GM10248 (cell line): ENCODE measurements around the gene SOCS6.

Source experiments
- CTCF ChIA-PET: fragments of 300-600 bp; sonication (Branson Sonifier 250); formaldehyde crosslinking; extraction: SDS; loops from one replicate; lab custom pipeline; 2021; ENCODE audit warnings: antibody characterized with exemption; lab: Yijun Ruan, JAX
- POLR2A ChIA-PET: fragments of 350-650 bp; sonication (Branson Sonifier 250); formaldehyde crosslinking; extraction: SDS; loops from one replicate; lab custom pipeline; 2020; ENCODE audit warnings: antibody characterized with exemption; lab: Yijun Ruan, JAX
- DNase-seq: peaks from one replicate; pipeline ENCODE4 v3.0.0; 2012; ENCODE audit errors: extremely low spot score
- TF ChIP-seq, protein P1 (sequence below): IDR thresholded peaks from 2 replicates; pipeline ENCODE4 v1.5.1; 2012; ENCODE audit warnings: mild to moderate bottlenecking, low read depth; ENCODE audit errors: extremely low read depth, missing control alignments, control extremely low read depth

SOCS6 gene

DNA sequence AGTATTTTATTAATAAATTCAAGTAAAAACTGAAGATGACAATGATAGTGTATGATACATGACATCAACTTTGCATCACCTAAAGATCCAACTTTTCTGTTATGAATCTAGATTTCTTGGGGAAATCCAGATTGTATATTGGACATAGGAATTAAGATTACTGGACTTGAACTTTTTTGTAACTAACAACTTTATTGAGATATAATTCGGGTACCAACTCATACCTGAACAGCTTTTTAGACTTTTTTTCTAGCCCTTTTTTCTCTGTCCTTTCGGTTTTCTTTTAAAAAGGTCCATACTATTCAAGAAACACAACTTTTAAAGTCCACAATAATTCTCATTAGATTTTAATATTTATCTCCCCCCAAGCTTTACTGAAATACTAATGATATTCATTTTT lies 1.1 kb upstream of the SOCS6 start:
- ChIA-PET POLR2A (no interaction called here), CTCF (interaction anchor here (1.3 kb wide), 1 partner anchor 22 kb away, joined by 3 read pairs; no protein-coding TSS in a partner anchor)
- TF ChIP-seq, protein P1, sequence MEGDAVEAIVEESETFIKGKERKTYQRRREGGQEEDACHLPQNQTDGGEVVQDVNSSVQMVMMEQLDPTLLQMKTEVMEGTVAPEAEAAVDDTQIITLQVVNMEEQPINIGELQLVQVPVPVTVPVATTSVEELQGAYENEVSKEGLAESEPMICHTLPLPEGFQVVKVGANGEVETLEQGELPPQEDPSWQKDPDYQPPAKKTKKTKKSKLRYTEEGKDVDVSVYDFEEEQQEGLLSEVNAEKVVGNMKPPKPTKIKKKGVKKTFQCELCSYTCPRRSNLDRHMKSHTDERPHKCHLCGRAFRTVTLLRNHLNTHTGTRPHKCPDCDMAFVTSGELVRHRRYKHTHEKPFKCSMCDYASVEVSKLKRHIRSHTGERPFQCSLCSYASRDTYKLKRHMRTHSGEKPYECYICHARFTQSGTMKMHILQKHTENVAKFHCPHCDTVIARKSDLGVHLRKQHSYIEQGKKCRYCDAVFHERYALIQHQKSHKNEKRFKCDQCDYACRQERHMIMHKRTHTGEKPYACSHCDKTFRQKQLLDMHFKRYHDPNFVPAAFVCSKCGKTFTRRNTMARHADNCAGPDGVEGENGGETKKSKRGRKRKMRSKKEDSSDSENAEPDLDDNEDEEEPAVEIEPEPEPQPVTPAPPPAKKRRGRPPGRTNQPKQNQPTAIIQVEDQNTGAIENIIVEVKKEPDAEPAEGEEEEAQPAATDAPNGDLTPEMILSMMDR = no peak
- no peak for DNase-seq

DNA sequence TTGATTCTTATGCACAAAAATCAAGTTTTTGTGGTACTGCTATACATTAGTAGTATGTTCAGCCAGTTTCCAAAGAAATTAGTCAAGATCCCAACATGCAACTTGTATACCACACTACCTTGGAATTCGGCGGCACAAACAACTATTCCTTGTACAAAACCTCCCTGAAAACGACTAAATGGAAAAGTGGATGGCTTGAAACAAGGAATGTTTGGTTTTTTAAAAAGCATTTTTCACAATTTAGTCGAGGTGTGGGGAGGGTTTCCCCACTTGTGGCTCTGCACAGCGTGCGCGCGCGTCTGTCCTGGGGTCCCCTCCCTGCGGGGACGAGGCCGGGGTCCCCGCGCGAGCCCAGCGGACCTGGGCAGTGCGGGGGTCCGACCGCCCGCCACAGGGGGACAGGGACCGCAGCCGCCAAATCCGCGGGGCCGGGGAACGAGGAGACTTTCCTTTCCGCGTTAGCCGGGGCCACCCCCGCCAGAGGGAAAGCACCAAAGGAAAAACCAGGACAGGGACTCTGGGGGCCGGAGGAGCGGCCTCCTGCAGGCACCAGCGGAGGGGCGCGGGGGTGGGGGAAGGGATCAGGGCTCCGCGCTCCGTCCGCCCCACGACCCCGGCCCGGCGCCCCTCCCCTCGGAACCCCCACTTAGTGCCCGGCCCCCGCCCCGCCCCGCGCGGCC lies 534 bp upstream of the SOCS6 start:
- TF ChIP-seq, protein P1 = no peak
- ChIA-PET POLR2A (no interaction called here), CTCF (no interaction called here)
- DNase-seq = peak; percentile 54

DNA sequence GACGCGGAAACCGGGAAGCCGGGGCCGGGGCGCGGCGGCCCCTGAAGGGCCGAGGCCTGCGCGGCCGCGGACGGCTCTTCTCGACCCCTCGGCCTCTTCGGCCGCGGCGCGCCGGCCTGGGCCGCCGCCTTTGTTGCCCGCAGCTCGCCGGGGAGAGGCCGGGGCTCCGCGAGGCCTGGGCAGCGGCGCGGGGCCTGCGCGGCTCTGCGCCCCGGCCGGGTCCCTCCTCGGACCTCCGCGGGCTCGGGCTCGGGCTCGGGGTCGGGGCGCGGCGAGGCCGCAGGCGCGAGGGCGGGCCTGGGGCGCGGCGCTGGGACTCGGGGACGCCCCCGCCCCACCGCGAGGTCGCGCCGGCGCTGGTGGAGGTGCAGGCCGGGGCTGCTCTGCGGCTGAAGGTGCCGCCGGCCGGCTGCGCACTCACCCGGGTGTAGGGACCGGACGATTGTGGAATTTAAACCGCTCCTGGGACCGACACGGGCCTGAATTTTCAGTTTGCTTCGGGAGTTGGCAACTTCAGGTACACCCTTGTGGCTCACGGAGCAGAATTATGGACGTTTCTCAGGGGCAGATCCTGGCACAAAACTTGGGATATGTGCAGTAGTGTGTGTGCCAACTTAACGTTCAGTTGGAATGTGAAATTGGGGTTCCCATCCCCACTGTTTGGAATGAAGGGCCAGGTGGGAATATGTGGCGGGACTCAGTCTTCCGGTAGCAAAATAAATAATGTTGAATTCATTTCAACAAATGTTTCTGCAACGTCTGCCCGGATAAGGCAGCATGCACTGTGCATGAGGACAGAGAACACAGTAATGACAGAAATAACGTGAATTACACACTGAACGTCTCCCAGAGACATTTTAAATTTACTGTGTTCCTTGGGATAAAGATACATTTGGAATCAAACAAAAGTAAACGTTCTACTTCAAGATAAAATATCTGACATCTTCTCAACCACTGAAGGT lies 787 bp downstream of the SOCS6 start:
- POLR2A ChIA-PET = no interaction called here
- peak; percentile 72 for DNase-seq
- CTCF ChIA-PET = no interaction called here
- TF ChIP-seq, protein P1 = no peak

DNA sequence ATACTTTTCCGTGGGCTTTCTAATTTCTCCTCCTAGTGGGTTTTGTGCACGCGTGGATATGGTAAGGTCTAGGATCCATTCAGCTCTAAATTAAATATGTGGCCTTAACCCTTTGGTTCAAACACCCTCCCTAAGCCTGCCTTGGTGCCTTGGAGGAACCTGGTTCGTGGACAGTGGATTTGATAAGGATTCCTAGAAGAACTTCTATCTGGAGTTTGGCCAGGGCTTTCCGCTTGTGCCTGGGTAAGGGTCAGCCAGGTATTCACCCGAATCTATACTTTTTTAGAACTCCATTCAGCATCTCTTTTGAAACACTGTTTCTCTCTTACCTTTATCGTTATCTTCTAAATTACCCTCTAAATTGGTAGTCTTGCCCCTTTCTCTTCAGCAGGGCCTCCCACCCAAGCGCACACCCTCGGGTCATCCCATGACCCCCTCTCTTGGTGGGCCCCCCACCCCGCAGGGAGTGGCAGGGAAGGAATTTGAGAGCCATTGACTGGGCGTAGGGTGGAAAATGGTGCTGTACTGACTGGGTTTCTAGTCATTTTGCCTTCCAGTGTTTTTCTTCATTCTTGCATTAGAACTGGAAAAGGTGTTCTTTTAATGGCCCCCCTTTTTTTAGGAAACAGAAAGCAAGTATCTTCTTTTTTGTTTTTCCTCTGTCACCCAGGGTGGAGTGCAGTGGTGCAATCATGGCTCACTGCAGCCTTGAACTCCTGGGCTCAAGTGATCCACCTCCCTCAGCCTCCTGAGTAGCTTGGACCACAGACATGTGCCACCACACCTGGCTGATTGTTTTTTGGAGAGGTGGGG lies 1.8 kb downstream of the SOCS6 start:
- ChIA-PET POLR2A (no interaction called here), CTCF (no interaction called here)
- TF ChIP-seq, protein P1 = no peak
- DNase-seq = no peak

DNA sequence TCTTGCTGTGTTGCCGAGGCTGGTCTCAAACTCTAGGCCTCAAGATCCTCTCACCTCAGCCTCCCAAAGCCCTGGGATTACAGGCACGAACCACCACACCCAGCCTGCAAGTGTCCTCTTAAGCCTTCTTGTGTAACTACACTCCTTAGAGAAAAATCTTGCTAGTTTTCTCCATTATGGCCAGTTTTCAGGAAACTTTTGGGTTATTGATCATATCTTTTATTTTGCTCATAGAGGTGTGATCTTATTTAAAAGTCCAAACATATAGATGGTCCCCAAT lies 2.4 kb downstream of the SOCS6 start:
- TF ChIP-seq, protein P1 = no peak
- no peak for DNase-seq
- POLR2A ChIA-PET = no interaction called here
- CTCF ChIA-PET = no interaction called here

DNA sequence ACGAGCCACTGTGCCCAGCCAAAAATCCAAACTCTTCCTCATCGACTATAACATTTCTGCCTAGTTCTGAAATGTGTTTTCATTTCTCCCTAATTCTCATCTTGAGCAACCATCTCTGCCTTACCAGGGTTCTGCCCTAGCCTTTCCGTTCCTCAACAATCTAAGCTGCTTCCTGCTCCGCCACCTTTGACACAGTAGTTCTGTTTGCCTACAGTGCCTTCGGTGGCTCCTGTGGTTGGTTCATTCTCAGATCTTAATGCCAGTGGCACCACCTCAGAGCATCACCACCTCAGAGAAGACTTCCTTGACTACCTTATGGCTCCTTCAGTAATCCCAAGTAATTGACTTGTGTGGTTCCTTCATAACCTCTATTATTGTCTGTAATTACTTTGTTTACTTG lies 3.8 kb downstream of the SOCS6 start:
- TF ChIP-seq, protein P1 = no peak
- POLR2A ChIA-PET = no interaction called here
- DNase-seq = no peak
- CTCF ChIA-PET = interaction anchor here (0.9 kb wide), 1 partner anchor 22 kb away, joined by 3 read pairs; no protein-coding TSS in a partner anchor
